OCI-LY1 (cell line): ENCODE measurements around the gene PDZK1IP1.

ENCODE experiments used
- H2AFZ ChIP-seq: fragments of 200-600 bp; sonication (generic), shearing (Covaris generic); 2 replicates; pipeline ENCODE4 v1.6.0; 2014; ENCODE audit warnings: antibody characterized with exemption, mild to moderate bottlenecking, low read length
- H3F3A ChIP-seq: fragments of 200-600 bp; sonication (generic), shearing (Covaris generic); 2 replicates; pipeline ENCODE4 v1.6.0; 2014; ENCODE audit warnings: mild to moderate bottlenecking, antibody characterized with exemption, low read length, moderate library complexity; ENCODE audit not compliant: insufficient read depth
- H3K27ac ChIP-seq: fragments of 200-600 bp; sonication (generic); 2 replicates; pipeline ENCODE4 v1.5.1; 2014; ENCODE audit warnings: low read length, mixed run types, mild to moderate bottlenecking, low read depth; ENCODE audit not compliant: poor library complexity, severe bottlenecking
- H3K27me3 ChIP-seq: fragments of 200-600 bp; sonication (generic); 2 replicates; pipeline ENCODE4 v1.6.0; 2014; ENCODE audit warnings: antibody characterized with exemption, mild to moderate bottlenecking, low read length, moderate library complexity; ENCODE audit not compliant: insufficient read depth
- H3K36me3 ChIP-seq: fragments of 200-600 bp; sonication (generic); 2 replicates; pipeline ENCODE4 v1.6.1; 2014; ENCODE audit warnings: mild to moderate bottlenecking, antibody characterized with exemption, low read length, moderate library complexity, mixed read lengths; ENCODE audit not compliant: insufficient read depth
- H3K4me1 ChIP-seq: fragments of 200-600 bp; sonication (generic); 2 replicates; pipeline ENCODE4 v1.5.1; 2014; ENCODE audit warnings: mild to moderate bottlenecking, low read length, moderate library complexity; ENCODE audit not compliant: insufficient read depth, severe bottlenecking
- H3K4me2 ChIP-seq: fragments of 200-600 bp; sonication (generic), shearing (Covaris generic); 2 replicates; pipeline ENCODE4 v1.6.1; 2014; ENCODE audit warnings: low read length
- H3K4me3 ChIP-seq: fragments of 200-600 bp; sonication (generic); 2 replicates; pipeline ENCODE4 v1.5.1; 2014; ENCODE audit warnings: low read length, low read depth, mild to moderate bottlenecking, mixed read lengths; ENCODE audit not compliant: poor library complexity, severe bottlenecking
- H3K79me2 ChIP-seq: fragments of 200-600 bp; shearing (Covaris generic); 2 replicates; pipeline ENCODE4 v1.6.1; 2016; ENCODE audit warnings: mixed run types, low read length, mixed read lengths; ENCODE audit not compliant: insufficient read depth
- H3K9ac ChIP-seq: fragments of 200-600 bp; sonication (generic), shearing (Covaris generic); 2 replicates; pipeline ENCODE4 v1.6.1; 2014; ENCODE audit warnings: mild to moderate bottlenecking, low read length, mixed read lengths
- H3K9me2 ChIP-seq: fragments of 200-600 bp; sonication (generic), shearing (Covaris generic); 2 replicates; pipeline ENCODE4 v1.6.1; 2014; ENCODE audit warnings: low read depth, mild to moderate bottlenecking, low read length, mixed read lengths
- H3K9me3 ChIP-seq: fragments of 200-600 bp; shearing (Covaris generic); 2 replicates; pipeline ENCODE4 v1.6.1; 2014; ENCODE audit warnings: low read length, mixed read lengths
- H4K20me1 ChIP-seq: fragments of 200-600 bp; sonication (generic), shearing (Covaris generic); 2 replicates; pipeline ENCODE4 v1.6.0; 2016; ENCODE audit warnings: mild to moderate bottlenecking, low read length; ENCODE audit not compliant: insufficient read depth
- EZH2 ChIP-seq: fragments of 200-600 bp; sonication (generic), shearing (Covaris generic); IDR thresholded peaks from 2 replicates; pipeline ENCODE4 v1.8.0; 2017; ENCODE audit warnings: borderline replicate concordance, mixed run types, mild to moderate bottlenecking, antibody characterized with exemption, low read length, moderate library complexity, mixed read lengths
- TF ChIP-seq, protein P1 (sequence below): fragments of 200-600 bp; sonication (generic), shearing (Covaris generic); IDR thresholded peaks from 2 replicates; pipeline ENCODE4 v1.5.1; 2017; ENCODE audit warnings: mild to moderate bottlenecking, antibody characterized with exemption, low read length, moderate library complexity, mixed read lengths

The PDZK1IP1 gene

DNA sequence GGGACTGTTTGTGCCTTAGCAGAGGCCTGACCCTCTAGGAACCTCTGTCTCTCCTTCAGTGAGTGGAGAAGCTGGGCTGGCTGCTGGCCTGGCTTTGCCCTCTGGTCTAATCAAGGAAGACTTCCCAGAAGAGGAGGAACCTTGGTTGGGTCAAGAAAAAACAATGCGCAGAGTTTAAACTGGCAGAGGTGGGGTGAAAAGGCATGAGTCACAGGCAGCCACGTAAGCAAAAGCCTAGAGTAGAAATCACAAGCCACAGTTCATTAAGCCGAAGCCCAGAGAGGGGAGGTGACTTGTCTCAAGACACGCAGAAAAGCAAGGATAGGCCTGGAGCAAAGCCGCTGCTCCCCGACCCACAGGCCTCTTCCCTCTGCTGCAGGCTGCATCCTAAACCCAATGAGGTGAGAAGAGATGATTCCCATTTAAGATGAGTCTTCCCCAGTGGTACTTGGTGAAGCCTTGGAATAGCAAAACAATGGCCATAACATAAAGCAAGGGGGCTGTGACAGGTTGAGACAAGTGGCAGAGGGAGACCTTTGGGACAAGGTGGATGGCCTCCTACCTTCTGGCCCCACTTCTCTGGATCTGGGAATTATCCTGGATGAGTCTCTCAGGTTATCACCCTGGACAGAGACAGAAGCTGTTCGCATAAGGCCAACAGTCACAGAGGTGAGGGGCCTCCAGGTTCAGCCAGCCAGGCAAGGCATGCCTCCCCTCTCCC, 7.7 kb downstream of the PDZK1IP1 start:
- Histone ChIP-seq H3F3A (no peaks in the 10 kb centered on the region), H2AFZ (no peak overlapping the region), H3K9me3 (no peaks in the 10 kb centered on the region), H3K4me2 (no peak overlapping the region), H3K9me2 (no peaks in the 10 kb centered on the region), H3K27ac (no peak overlapping the region), H3K4me1 (peaks cover 5% of the 10 kb centered on the region), H4K20me1 (no peaks in the 10 kb centered on the region), H3K27me3 (no peaks in the 10 kb centered on the region), H3K36me3 (no peaks in the 10 kb centered on the region), H3K79me2 (no peaks in the 10 kb centered on the region), H3K4me3 (no peak overlapping the region), H3K9ac (no peak overlapping the region)
- no peak for TF ChIP-seq EZH2
- TF ChIP-seq, protein P1, sequence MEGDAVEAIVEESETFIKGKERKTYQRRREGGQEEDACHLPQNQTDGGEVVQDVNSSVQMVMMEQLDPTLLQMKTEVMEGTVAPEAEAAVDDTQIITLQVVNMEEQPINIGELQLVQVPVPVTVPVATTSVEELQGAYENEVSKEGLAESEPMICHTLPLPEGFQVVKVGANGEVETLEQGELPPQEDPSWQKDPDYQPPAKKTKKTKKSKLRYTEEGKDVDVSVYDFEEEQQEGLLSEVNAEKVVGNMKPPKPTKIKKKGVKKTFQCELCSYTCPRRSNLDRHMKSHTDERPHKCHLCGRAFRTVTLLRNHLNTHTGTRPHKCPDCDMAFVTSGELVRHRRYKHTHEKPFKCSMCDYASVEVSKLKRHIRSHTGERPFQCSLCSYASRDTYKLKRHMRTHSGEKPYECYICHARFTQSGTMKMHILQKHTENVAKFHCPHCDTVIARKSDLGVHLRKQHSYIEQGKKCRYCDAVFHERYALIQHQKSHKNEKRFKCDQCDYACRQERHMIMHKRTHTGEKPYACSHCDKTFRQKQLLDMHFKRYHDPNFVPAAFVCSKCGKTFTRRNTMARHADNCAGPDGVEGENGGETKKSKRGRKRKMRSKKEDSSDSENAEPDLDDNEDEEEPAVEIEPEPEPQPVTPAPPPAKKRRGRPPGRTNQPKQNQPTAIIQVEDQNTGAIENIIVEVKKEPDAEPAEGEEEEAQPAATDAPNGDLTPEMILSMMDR = no peak

DNA sequence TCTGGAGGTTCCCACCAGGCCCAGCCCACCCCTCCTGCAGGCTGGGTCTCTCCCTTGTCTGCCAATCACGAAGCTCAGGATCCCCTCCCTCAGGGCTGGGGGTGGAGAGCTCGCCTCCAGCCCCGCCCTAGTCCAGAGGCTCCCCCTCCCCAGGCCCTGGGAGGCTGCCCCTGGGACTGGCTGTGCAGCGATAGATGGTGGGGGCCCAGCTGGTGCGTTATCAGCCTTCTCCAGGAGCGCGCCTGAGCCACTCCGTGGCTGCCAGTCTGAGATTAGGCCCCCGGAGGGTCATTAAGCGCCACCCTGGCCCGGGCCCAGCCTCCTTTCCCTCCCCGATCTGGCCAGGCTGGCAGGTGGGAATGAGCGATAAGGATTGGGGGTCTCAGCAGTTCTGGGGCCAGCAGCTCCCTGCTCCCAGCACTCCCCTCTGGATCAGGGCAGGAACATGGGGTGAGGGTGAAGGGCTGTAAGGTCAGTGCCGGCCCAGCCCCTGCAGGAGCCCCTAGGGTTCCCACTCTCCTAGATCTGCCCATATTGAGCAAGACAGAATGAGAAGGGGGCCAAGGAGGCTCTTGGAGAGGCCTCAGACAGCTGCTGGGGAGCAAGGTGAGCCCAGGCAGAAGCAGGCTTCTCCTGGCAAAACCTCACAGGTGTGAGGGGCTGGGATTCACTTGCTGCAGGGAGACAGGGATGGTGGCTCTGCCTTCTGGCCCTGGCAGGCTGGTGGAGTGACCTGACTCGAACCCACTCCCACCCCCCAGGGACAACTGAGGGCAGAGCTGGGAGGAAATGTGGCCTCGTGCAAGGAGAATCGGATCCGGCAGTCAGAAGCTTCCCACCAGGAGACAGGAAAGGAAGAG, 8.5 kb downstream of the PDZK1IP1 start:
- no peak overlapping the region for H3K9ac ChIP-seq
- no peaks in the 10 kb centered on the region for H3K9me2 ChIP-seq
- no peak overlapping the region for H3K4me3 ChIP-seq
- no peaks in the 10 kb centered on the region for H3K36me3 ChIP-seq
- no peaks in the 10 kb centered on the region for H3K27me3 ChIP-seq
- H3K4me1 ChIP-seq = peaks cover 5% of the 10 kb centered on the region
- no peak overlapping the region for H2AFZ ChIP-seq
- H3K4me2 ChIP-seq = no peak overlapping the region
- no peak for TF ChIP-seq EZH2
- TF ChIP-seq, protein P1 = no peak
- no peaks in the 10 kb centered on the region for H4K20me1 ChIP-seq
- H3F3A ChIP-seq = no peaks in the 10 kb centered on the region
- H3K9me3 ChIP-seq = no peaks in the 10 kb centered on the region
- H3K79me2 ChIP-seq = no peaks in the 10 kb centered on the region
- H3K27ac ChIP-seq = no peak overlapping the region

DNA sequence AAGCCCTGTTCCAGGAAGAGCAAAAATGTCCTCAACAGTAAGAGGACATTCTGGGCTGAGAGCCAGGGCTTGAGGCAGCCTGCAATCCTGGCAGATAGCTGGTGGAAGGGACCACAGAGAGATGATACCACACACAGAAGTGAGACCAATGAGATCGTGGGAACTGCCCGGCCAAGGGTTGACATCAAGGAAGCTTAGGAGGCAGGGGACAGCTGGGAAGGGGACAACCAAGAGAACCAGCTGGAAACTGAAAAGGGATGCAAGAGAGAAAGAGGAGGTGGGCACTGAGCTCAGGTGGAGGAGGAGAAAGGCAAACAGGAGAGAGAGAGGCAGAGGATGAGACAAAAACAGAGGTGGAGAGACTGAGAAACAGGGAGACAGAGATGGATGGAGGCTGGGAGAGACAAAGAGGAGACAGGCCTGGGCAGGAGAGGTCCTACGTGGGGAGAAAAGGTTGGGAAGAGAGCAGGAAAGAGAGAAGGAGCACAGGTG, 9.2 kb downstream of the PDZK1IP1 start:
- Histone ChIP-seq H3K27me3 (no peaks in the 10 kb centered on the region), H3K27ac (no peak overlapping the region), H3K79me2 (no peaks in the 10 kb centered on the region), H3K9ac (no peak overlapping the region), H4K20me1 (no peaks in the 10 kb centered on the region), H3K9me3 (no peaks in the 10 kb centered on the region), H3K36me3 (no peaks in the 10 kb centered on the region), H3K4me3 (no peak overlapping the region), H3K4me2 (no peak overlapping the region), H2AFZ (no peak overlapping the region), H3K4me1 (peaks cover 5% of the 10 kb centered on the region), H3F3A (no peaks in the 10 kb centered on the region), H3K9me2 (no peaks in the 10 kb centered on the region)
- no peak for TF ChIP-seq EZH2
- TF ChIP-seq, protein P1 = no peak
